A172 (cell line): ENCODE results near the gene EGFLAM. TPM values are rescaled to one million over a fixed set of nuclear protein-coding genes. Genes with fewer than 3 reads are reported as not detected.

Source experiments
- DNase-seq: peaks from one replicate; pipeline ENCODE4 v3.0.0-alpha.2; 2015; ENCODE audit warnings: low spot score
- total RNA-seq: library from RNA; depleted of rRNA; stranded (reverse); fragments of >200 nt; shearing (Covaris generic); gene quantifications from 2 replicates; pipeline ENCODE4 v1.2.3, GENCODE V29; 2014

Gene EGFLAM
- total RNA-seq, 1 experiment from 2014 or later = 0.07 TPM

- DNase-seq = no peak
Observed at GRCh38 chr5:38469707-38470267, 211.4 kb downstream of the EGFLAM start.

GRCh38 chr5:38471709-38472108 is 213.3 kb downstream of the EGFLAM start:
- DNase-seq = no peak

DNA sequence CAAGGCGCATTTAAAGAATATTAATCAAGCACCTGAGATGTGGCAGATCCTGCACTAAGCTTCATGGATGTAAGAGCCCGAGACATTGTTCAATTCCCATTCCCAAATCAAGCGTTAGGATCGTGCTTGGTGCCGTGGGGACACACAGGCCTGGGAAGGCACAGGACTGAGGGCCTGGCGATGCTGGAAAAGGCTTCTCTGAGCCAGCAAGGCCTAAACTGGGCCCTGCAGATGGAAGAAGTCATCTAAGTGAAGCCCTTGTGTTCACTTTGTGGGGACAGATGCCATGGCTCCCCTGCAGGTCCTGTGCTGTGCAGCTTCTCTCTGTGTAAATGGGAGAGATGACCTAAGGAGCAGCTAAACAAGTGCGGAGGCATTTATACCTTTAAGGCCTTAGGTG is 214.2 kb downstream of the EGFLAM start:
- no peak for DNase-seq

DNA sequence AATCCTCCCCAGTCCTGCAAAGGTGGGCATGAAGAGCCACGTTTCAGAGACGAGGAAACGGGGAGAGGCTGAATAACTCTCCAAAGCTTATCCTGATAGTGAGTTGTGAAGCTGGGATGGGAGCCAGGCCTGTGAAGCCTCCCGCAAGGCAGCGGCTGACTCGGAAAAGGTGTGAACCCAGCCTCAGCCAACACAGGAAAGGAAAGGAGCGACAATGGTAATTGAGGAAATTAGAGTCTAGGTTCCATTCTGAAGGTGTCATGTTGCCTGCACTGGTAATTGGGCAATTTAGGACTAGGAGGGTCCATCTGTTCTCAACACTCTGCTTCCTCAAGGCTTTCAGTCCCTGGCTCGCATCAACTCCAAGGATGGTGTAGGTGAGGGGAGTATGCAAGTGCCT is 214.6 kb downstream of the EGFLAM start:
- no peak for DNase-seq

- DNase-seq = no peak
Observed at GRCh38 chr5:38478166-38478565, 219.8 kb downstream of the EGFLAM start.

DNA sequence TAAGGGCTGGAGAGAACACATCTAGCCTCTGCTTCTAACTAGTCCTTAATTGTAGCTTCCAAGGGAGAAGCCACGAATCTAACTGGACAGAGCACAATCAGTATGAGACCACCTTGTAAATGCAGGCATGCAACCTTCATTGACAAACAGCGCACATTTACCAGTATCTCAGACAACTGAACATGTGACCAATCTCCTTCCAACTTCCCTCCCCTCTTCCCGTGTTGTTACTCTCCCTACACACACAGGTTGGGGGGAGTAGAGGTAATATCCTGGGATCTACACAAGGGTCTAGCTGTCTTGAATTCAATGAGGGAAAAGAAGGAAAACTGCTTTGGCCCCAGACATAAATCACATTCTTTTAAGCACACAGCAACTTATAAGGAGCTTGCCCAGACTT is 220.5 kb downstream of the EGFLAM start:
- no peak for DNase-seq

GRCh38 chr5:38479315-38479904 is 221.1 kb downstream of the EGFLAM start:
- DNase-seq = no peak

GRCh38 chr5:38483805-38484398 is 225.5 kb downstream of the EGFLAM start:
- no peak for DNase-seq

DNA sequence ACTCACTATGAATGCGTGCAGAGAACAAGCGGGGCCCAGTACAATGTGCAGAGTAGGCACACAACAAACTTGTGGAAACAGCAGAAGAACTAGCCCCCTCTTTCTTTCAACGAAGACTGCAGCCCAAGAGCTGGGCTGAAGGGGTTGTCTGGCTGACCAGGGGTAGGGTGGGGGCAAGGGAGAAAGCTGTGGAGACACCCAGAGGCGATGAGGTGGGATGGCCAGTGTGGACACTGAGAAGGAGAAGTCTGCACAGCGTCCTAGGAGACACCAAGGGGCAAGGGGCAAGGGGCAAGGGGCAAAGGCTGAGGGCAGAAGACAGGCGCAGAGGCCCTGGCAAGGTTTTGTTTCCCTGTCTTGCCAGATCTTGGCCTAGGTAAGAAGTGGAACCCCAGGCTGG is 235.8 kb downstream of the EGFLAM start:
- no peak for DNase-seq

DNA sequence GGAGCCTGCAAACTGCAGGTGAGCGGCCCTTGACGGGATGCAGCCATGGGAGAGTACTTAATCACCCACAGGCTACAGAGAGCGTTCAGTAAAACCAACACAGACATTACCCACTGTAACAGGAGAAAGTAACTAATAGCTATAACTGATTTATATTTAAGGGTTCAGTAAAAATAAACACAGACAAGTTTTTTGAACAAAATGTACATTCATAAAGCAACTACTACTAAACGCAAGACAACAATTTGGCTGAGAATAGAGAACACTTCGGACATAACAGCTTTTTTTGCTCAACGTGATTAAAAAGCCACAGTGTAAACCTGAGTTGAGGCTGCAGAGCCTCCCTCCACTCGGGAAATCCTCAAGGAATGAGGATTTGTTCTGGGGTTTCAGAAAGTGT is 236.4 kb downstream of the EGFLAM start:
- DNase-seq = no peak

DNA sequence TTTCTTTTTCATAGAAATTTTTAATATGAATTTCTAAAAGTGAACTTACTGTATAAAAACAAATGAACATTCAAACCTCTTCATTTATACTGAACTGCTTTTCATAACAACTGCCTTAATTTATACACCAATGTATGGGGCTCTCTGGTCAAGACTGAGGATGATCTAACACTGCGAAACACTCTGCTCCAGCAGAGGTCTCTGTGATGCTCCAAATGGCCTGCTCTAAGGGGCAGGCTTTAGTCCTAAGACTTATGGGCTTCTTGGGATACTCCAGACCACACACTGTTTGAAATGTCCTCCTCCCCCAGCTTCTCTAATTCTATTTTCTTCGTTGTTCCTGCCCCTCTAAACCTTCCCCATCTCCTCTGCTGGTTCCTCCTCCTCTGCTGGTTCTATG is 239.6 kb downstream of the EGFLAM start:
- peak; percentile 26 for DNase-seq

DNA sequence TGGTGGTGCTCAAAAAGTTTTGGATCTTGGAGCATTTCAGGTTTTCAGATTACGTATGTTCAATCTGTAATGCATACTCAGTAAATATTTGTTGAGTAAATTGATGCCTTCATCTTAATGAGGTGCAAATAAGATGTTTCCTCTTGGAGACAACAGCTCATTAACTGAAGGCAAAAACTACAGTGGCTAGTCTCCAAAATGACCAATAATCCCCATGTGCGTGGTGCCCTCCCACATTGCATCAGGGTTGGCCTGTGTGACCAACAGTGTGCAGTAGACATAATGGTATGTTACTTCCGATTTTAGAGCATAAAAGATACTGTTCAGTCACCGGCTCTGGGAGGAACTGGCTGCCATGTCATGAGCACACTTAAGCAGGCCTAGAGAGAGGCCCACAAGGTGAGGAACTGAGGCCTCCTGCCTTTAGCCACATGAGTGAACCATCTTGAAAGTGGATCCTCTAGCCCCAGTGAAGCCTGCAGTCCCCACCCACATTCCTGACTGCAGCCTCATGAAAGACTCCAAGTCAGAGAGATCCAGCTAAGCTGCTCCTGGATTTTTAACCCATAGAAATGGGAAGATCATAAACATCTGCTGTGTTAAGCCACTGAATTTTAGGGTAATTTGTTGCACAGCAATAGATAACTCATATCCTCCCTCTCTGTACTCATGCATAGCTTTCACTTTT is 242.4 kb downstream of the EGFLAM start:
- no peak for DNase-seq

- DNase-seq = no peak
Observed at GRCh38 chr5:38506302-38506701, 247.9 kb downstream of the EGFLAM start.

DNA sequence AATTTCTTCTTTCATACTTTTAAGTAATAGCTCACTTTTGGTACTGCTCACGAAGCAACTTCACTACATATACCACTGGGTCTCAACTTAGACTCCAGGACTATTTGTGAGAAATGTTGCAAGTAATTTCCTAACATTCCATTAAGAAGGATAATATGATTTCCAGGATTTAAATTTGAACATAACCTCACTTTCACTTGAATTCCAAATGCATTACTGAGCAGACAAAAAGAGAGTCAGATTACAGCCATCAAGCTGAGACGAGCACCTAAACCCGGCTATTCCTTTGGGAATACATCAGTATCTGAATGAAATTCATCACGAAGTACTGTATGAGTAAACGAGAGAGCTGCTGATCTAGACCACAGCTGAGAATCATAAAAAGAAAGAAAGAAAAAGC is 250.8 kb downstream of the EGFLAM start:
- DNase-seq = peak; percentile 52
